ENCODE measurements around the gene SERPINA5. TPM values are rescaled to one million over a fixed set of nuclear protein-coding genes. Genes with fewer than 3 reads are reported as not detected.

Gene SERPINA5
- total and polyA plus RNA-seq, 2 of the 13 experiments (the other 11 are each of a cell fraction or from before 2014, with no cell fraction given) = 449 to 498 TPM

DNA sequence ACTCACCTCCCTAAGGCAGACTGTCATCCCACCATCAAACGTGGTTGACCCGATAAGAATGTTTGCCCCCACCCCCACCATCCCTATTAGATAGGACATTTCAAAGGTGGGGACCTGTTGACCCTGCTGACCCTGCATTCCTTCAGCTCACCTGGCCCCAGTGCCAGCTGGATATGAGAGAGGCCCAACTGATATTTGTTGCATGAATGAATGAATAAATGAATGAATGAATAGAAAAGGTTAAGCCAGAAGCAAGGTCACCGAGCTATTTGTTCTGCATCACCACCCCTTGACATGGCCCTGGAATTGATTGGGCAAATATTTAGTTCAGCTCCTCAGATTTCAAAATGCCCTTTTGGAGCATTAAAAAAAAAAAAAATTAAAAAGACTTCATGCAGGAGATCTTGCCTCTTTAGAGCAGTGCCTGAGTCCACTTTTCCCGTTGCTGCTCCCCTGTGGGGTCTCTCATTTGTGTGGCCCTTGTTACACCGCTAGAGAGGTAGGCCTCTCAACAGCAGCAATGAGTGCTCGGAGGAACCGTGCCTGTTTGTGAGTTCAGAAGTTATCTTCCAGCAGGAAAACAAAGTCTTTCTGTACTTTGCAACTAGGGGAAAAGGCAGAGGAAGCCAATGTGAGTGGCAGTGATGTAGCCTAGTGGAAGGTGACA, 8.5 kb upstream of the SERPINA5 start (continued):
- TF ChIP-seq, protein P1, sequence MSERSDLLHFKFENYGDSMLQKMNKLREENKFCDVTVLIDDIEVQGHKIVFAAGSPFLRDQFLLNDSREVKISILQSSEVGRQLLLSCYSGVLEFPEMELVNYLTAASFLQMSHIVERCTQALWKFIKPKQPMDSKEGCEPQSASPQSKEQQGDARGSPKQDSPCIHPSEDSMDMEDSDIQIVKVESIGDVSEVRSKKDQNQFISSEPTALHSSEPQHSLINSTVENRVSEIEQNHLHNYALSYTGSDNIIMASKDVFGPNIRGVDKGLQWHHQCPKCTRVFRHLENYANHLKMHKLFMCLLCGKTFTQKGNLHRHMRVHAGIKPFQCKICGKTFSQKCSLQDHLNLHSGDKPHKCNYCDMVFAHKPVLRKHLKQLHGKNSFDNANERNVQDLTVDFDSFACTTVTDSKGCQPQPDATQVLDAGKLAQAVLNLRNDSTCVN (CRISPR knock-in tag; IDR thresholded peaks at IDR 0.05; ENCODE audit: borderline replicate concordance) = no peak
- TF ChIP-seq, protein P2, sequence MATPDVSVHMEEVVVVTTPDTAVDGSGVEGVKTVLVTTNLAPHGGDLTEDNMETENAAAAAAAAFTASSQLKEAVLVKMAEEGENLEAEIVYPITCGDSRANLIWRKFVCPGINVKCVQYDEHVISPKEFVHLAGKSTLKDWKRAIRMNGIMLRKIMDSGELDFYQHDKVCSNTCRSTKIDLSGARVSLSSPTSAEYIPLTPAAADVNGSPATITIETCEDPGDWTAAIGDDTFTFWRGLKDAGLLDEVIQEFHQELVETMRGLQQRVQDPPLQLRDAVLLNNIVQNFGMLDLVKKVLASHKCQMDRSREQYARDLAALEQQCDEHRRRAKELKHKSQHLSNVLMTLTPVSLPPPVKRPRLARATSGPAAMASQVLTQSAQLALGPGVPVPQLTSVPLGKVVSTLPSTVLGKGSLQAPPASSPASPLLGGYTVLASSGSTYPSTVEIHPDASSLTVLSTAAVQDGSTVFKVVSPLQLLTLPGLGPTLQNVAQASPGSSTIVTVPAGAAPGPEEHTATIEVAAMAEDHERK (CRISPR knock-in tag; IDR thresholded peaks at IDR 0.05; ENCODE audit: low read depth) = no peak
- TF ChIP-seq KAT8 (CRISPR knock-in tag; IDR thresholded peaks at IDR 0.05) (peak; percentile 31; the same call in 1 of the 2 replicates), AGO1 (IDR thresholded peaks at IDR 0.05; ENCODE audit: low read depth, low read length, poor library complexity, severe bottlenecking) (no peak), STAG1 (CRISPR knock-in tag; IDR thresholded peaks at IDR 0.05) (no peak; the same call in 1 of the 2 replicates), ZNF557 (CRISPR knock-in tag; IDR thresholded peaks at IDR 0.05) (no peak), FOSL1 (CRISPR knock-in tag; IDR thresholded peaks at IDR 0.05; ENCODE audit: borderline replicate concordance) (no peak), ZSCAN30 (CRISPR knock-in tag; IDR thresholded peaks at IDR 0.05) (no peak), SRSF4 (IDR thresholded peaks at IDR 0.05; ENCODE audit: low read depth, low read length, poor library complexity, severe bottlenecking) (no peak), ZKSCAN1 (IDR thresholded peaks at IDR 0.05; ENCODE audit: low read length) (no peak), NCOA2 (CRISPR knock-in tag; IDR thresholded peaks at IDR 0.05) (peak; percentile 96), HNRNPLL (IDR thresholded peaks at IDR 0.05; ENCODE audit: low read depth, low read length, poor library complexity, severe bottlenecking) (no peak), NCOA5 (CRISPR knock-in tag; IDR thresholded peaks at IDR 0.05) (no peak), TAF15 (IDR thresholded peaks at IDR 0.05; ENCODE audit: low read depth, low read length, poor library complexity, severe bottlenecking) (no peak), ZNF569 (CRISPR knock-in tag; IDR thresholded peaks at IDR 0.05; ENCODE audit: borderline replicate concordance) (no peak), ZNF720 (CRISPR knock-in tag; IDR thresholded peaks at IDR 0.05) (no peak), ELF4 (CRISPR knock-in tag; IDR thresholded peaks at IDR 0.05; ENCODE audit: borderline replicate concordance) (no peak), ZNF546 (CRISPR knock-in tag; conservative IDR thresholded peaks at IDR 0.05) (no peak), ZNF484 (CRISPR knock-in tag; IDR thresholded peaks at IDR 0.05; ENCODE audit: borderline replicate concordance, low read depth) (no peak), DNMT1 (CRISPR knock-in tag; IDR thresholded peaks at IDR 0.05) (no peak)
- TF ChIP-seq, protein P3, sequence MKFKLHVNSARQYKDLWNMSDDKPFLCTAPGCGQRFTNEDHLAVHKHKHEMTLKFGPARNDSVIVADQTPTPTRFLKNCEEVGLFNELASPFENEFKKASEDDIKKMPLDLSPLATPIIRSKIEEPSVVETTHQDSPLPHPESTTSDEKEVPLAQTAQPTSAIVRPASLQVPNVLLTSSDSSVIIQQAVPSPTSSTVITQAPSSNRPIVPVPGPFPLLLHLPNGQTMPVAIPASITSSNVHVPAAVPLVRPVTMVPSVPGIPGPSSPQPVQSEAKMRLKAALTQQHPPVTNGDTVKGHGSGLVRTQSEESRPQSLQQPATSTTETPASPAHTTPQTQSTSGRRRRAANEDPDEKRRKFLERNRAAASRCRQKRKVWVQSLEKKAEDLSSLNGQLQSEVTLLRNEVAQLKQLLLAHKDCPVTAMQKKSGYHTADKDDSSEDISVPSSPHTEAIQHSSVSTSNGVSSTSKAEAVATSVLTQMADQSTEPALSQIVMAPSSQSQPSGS (CRISPR knock-in tag; IDR thresholded peaks at IDR 0.05) = no peak
- TF ChIP-seq, protein P4, sequence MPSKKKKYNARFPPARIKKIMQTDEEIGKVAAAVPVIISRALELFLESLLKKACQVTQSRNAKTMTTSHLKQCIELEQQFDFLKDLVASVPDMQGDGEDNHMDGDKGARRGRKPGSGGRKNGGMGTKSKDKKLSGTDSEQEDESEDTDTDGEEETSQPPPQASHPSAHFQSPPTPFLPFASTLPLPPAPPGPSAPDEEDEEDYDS (CRISPR knock-in tag; IDR thresholded peaks at IDR 0.05) = no peak
- TF ChIP-seq, protein P5, sequence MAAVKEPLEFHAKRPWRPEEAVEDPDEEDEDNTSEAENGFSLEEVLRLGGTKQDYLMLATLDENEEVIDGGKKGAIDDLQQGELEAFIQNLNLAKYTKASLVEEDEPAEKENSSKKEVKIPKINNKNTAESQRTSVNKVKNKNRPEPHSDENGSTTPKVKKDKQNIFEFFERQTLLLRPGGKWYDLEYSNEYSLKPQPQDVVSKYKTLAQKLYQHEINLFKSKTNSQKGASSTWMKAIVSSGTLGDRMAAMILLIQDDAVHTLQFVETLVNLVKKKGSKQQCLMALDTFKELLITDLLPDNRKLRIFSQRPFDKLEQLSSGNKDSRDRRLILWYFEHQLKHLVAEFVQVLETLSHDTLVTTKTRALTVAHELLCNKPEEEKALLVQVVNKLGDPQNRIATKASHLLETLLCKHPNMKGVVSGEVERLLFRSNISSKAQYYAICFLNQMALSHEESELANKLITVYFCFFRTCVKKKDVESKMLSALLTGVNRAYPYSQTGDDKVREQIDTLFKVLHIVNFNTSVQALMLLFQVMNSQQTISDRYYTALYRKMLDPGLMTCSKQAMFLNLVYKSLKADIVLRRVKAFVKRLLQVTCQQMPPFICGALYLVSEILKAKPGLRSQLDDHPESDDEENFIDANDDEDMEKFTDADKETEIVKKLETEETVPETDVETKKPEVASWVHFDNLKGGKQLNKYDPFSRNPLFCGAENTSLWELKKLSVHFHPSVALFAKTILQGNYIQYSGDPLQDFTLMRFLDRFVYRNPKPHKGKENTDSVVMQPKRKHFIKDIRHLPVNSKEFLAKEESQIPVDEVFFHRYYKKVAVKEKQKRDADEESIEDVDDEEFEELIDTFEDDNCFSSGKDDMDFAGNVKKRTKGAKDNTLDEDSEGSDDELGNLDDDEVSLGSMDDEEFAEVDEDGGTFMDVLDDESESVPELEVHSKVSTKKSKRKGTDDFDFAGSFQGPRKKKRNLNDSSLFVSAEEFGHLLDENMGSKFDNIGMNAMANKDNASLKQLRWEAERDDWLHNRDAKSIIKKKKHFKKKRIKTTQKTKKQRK (IDR thresholded peaks at IDR 0.05; ENCODE audit: low read length) = no peak
